Testis (tissue), 3 donors: ENCODE data around the gene MUC2. TPM values are rescaled to one million over a fixed set of nuclear protein-coding genes. Genes with fewer than 3 reads are reported as not detected.

Experiments used
- DNase-seq: peaks from one replicate; pipeline ENCODE4 v3.0.0-alpha.2; 2019
- H3K27ac ChIP-seq, 2 donors: fragments of 200-600 bp; sonication (generic); one replicate each; pipeline ENCODE4 v1.5.1; 2019
- H3K27me3 ChIP-seq: fragments of 200-600 bp; sonication (generic); one replicate; pipeline ENCODE4 v1.5.1; 2019
- H3K36me3 ChIP-seq: fragments of 200-600 bp; sonication (generic); one replicate; pipeline ENCODE4 v1.5.1; 2017; ENCODE audit warnings: low read depth; ENCODE audit errors: missing control alignments
- H3K4me1 ChIP-seq: fragments of 200-600 bp; sonication (generic); one replicate; pipeline ENCODE4 v1.5.1; 2019
- H3K4me3 ChIP-seq, 2 donors: fragments of 200-600 bp; sonication (generic); one replicate each; pipeline ENCODE4 v1.5.1; 2017 to 2019
- H3K9me3 ChIP-seq: fragments of 200-600 bp; sonication (generic); one replicate; pipeline ENCODE4 v1.5.1; 2017
- CTCF ChIP-seq, 3 experiments: fragments of 450-650 bp in 2 of 3; fragments of 200-600 bp in 1 of 3; sonication (generic) in 1 of 3; IDR thresholded peaks; one replicate each; pipeline ENCODE4 v1.5.1; 2016 to 2019; ENCODE audit warnings: antibody characterized with exemption in 3 of 3, mild to moderate bottlenecking in 2 of 3, moderate library complexity in 1 of 3
- POLR2A ChIP-seq: fragments of 450-650 bp; IDR thresholded peaks from one replicate; pipeline ENCODE4 v1.6.1; 2017; ENCODE audit warnings: antibody characterized with exemption, mild to moderate bottlenecking, moderate library complexity
- WGBS, 2 donors: methylation state at CpG; one replicate each; pipeline ENCODE4 v1.1.5; 2018; 5-methylcytosine and 5-hydroxymethylcytosine counted together
- intact Hi-C: fragments of 100-400 bp; cut with DNase I; formaldehyde crosslinking; loops from one replicate; pipeline ENCODE4 v1.15.1; 2023; ENCODE audit warnings: low total_unique reads
- polyA plus RNA-seq: library from polyadenylated mRNA; stranded (reverse); fragments of 350-450 nt; fragmentation: Illumina TruSeq; extraction: RNeasy Lipid Tissue Mini Kit (QIAGEN cat#74804); gene quantifications from one replicate; pipeline ENCODE4 v1.2.3, GENCODE V29; 2014; ENCODE audit warnings: low read depth, low replicate concordance; ENCODE audit not compliant: insufficient read depth
- total RNA-seq, 2 donors: library from RNA; depleted of rRNA; stranded (reverse); fragments of >200 nt; gene quantifications; one replicate each; pipeline ENCODE4 v1.2.3, GENCODE V29; 2016

The MUC2 gene
- total and polyA plus RNA-seq, 3 donors from 2014 or later, result 0.41 to 0.93 (median 0.47) TPM

DNA sequence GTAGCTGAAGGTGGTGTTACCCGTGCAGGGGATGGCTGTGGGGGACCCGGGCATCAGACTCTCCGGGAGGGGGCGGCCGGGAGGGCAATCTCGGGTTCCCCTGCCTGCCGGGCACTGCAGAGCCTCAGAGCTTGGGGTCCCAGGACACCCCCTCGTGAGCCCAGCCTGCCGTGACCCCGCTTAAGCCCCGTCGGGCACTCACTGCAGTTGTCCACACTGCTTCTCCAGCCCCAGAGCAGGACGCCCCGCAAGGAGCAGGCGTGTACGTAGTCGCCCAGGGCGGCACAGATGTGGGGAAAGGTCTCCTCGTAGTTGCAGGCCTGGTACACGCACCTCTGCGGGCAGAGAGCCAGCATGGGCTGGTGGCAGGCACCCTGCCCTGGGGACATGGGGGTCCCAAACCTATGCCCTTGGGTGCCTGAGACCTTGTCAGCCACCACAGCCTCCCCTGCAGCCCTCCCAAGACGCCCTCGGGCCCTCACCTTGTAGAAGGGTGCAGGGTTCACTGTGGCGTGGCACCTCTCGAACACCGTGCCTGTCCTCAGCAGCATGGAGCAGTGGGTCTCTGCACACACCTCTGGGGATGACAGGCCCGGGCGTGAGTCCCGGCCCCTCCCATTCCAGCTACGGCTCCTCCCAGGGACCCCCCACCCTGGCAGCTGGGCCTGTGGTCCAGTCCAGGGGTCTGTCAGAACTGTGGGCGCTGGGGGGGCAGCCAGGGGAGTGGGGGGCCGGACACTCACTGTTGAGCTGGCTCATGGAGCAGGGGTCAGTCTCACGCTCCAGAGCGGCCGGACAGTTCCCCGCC is 47.0 kb upstream of the MUC2 start:
- Histone ChIP-seq H3K36me3 (no peaks in the 10 kb centered on the region), H3K9me3 (no peaks in the 10 kb centered on the region), H3K4me1 (no peaks in the 10 kb centered on the region), H3K27me3 (no peaks in the 10 kb centered on the region), H3K27ac (no peak overlapping the region), H3K4me3 (no peak overlapping the region)
- 93 to 96% methylated on average over 15 to 29 of the region's 36 CpGs for WGBS, 2 donors
- TF ChIP-seq CTCF (IDR thresholded peaks at IDR 0.05) (no peak), POLR2A (no peak)
- intact Hi-C loops, result no loop called here
- no peak for DNase-seq

DNA sequence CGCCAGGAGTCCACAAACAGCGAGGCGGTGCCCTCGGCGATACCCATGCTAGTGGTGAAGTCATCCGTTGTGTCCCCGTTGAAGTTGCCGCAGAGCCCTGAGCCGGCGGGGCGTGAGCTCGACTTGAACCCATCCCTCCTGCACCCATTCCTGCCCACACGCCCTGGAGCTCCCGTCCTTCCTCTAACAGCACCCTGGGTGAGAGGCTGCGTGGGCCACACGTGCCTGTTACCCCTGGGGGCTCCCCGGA is 46.5 kb upstream of the MUC2 start:
- no peaks in the 10 kb centered on the region for H3K27me3 ChIP-seq

DNA sequence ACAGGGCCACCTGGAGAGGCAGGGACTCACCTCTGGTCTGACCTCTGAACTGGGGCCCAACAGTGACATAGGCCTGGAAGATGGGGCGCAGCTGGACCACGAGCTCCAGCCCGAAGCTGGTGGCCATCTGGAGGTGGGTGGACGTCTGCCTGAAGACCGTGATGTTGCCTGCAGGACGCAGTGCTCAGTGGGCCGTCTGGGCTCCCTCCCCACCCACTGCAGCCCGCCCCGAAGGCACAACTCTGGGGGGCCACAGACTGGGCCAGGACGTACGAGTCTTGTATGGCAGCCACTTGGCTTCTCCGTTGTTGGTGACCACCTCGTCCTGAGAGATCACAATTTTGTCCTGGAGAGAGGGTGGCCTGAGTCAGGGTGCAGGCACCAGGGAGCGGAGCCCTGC is 46.1 kb upstream of the MUC2 start:
- H3K36me3 ChIP-seq, result no peaks in the 10 kb centered on the region
- H3K27me3 ChIP-seq, result no peaks in the 10 kb centered on the region
- no peak overlapping the region for H3K4me3 ChIP-seq
- H3K9me3 ChIP-seq, result no peaks in the 10 kb centered on the region
- DNase-seq, result no peak
- WGBS, 2 donors, result 96% methylated on average over 14 of the region's 14 CpGs; no CpG with 5 or more reads in 1 of the 2 donors
- intact Hi-C loops, result no loop called here
- H3K27ac ChIP-seq, result no peak overlapping the region
- no peaks in the 10 kb centered on the region for H3K4me1 ChIP-seq
- TF ChIP-seq POLR2A (no peak), CTCF (IDR thresholded peaks at IDR 0.05) (no peak)

More for the DNA sequence above, 46.5 kb upstream of the MUC2 start:
- 80 to 89% methylated on average over 1 to 17 of the region's 17 CpGs for WGBS, 2 donors
- Histone ChIP-seq H3K4me1 (no peaks in the 10 kb centered on the region), H3K27ac (no peak overlapping the region), H3K4me3 (no peak overlapping the region), H3K36me3 (no peaks in the 10 kb centered on the region), H3K9me3 (no peaks in the 10 kb centered on the region)
- DNase-seq, result no peak
- TF ChIP-seq POLR2A (no peak), CTCF (IDR thresholded peaks at IDR 0.05) (no peak)
- intact Hi-C loops, result no loop called here

DNA sequence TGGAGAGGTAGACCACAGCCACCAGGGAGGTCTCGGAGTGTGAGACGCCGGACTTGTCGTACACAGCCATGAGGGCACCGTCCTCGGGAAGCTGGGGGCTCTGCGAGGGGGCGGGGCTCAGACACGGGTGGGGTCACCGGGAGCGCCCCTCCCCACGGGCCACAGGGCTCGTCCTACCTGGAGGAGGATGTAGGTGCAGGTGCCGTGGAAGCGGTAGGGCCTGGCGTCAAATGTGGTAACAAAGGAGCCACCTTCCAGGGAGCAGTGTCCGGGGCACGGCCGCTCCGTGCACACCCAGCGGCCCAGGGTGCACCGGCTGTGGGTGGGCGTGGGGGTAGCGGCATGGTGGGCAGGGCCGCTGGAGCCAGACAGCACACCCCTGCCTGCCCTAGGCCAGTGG is 45.6 kb upstream of the MUC2 start:
- TF ChIP-seq CTCF (IDR thresholded peaks at IDR 0.05) (no peak), POLR2A (no peak)
- no peak overlapping the region for H3K27ac ChIP-seq
- H3K27me3 ChIP-seq, result no peaks in the 10 kb centered on the region
- WGBS, 2 donors, result 90 to 100% methylated on average over 1 to 24 of the region's 25 CpGs
- H3K4me1 ChIP-seq, result no peaks in the 10 kb centered on the region
- intact Hi-C loops, result no loop called here
- H3K36me3 ChIP-seq, result no peaks in the 10 kb centered on the region
- DNase-seq, result no peak
- H3K9me3 ChIP-seq, result no peaks in the 10 kb centered on the region
- no peak overlapping the region for H3K4me3 ChIP-seq

DNA sequence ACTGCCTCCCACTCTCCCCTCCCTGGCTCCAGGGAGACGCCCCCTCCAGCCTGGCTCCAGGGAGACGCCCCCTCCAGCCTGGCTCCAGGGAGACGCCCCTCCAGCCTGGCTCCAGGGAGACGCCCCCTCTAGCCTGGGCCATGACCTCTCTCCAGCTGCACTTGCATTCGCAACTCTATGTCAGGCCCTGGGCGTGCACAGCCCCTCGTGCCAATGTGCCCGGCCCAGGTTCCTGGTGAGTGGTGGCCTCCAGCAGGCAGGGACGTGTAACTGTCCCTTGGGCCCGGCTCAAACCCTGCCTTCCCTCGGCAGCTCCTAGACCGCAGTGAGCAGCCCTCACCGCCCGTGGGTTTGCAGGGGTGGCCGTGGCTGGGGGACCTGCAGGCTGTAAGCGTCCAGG is 45.0 kb upstream of the MUC2 start:
- Histone ChIP-seq H3K4me3 (no peak overlapping the region), H3K27ac (no peak overlapping the region), H3K36me3 (no peaks in the 10 kb centered on the region), H3K27me3 (no peaks in the 10 kb centered on the region), H3K9me3 (no peaks in the 10 kb centered on the region), H3K4me1 (no peaks in the 10 kb centered on the region)
- intact Hi-C loops, result no loop called here
- 60 to 63% methylated on average over 3 to 16 of the region's 16 CpGs for WGBS, 2 donors
- TF ChIP-seq POLR2A (no peak), CTCF (IDR thresholded peaks at IDR 0.05) (no peak)
- no peak for DNase-seq
